ENCODE results near the gene MYMK. TPM values are rescaled to one million over a fixed set of nuclear protein-coding genes. Genes with fewer than 3 reads are reported as not detected.

Gene MYMK
- total and polyA plus RNA-seq, 2 of the 8 experiments (the other 6 are each of a cell fraction or from before 2014, with no cell fraction given), result not detected

- peaks cover 0 to 29% (median 21%) of the 10 kb centered on the region in 4 experiments; a peak in 6 of 7 replicates for H3K27me3 ChIP-seq (replicated peaks in 1 of 4; ENCODE audit: control insufficient read depth in 3 of 4, extremely low read depth in 1 of 4, insufficient read depth in 3 of 4, low read length in 3 of 4)
- no peak overlapping the region for H3K4me2 ChIP-seq (ENCODE audit: insufficient read depth in 1 of 2, low read depth in 2 of 2, low read length in 2 of 2)
- no peak overlapping the region for H2BK120ac ChIP-seq (replicated peaks; ENCODE audit: low read depth, low read length)
- peaks cover 2% of the 10 kb centered on the region; the same call in 1 of the 2 replicates for H3K23me2 ChIP-seq (ENCODE audit: low read depth, low read length)
- no peaks in the 10 kb centered on the region for H3K79me1 ChIP-seq (ENCODE audit: low read depth, low read length)
- H4K91ac ChIP-seq (replicated peaks; ENCODE audit: insufficient read length, low read length), result no peak overlapping the region
- CTCF ChIA-PET (ENCODE audit: partially characterized antibody), result interaction anchor here (1.0 to 4.6 kb wide), 12 partner anchors 9 to 207 kb away, joined by 3 to 19 read pairs (median 6); partner anchors contain the start of gene SARDH
- no peak overlapping the region for H3K56ac ChIP-seq (replicated peaks; ENCODE audit: insufficient read length, low read depth, low read length)
- H2BK12ac ChIP-seq (ENCODE audit: low read depth, low read length), result no peak overlapping the region
- H3K4ac ChIP-seq (replicated peaks; ENCODE audit: insufficient read length, low read depth, low read length), result no peak overlapping the region
- no peak overlapping the region for H2BK15ac ChIP-seq (ENCODE audit: low read length)
- no peak overlapping the region for H3K18ac ChIP-seq (ENCODE audit: extremely low read depth, low read length)
- no peaks in the 10 kb centered on the region for H3K36me3 ChIP-seq (ENCODE audit: control insufficient read depth in 2 of 4, insufficient read depth in 4 of 4, low read length in 3 of 4)
- H3K4me3 ChIP-seq (ENCODE audit: extremely low read depth in 1 of 4, insufficient read depth in 2 of 4, low read depth in 3 of 4, low read length in 4 of 4), result no peak overlapping the region
- H4K8ac ChIP-seq (ENCODE audit: extremely low read depth, insufficient read depth, low read length), result no peak overlapping the region
- no peak overlapping the region for H3K9ac ChIP-seq (replicated peaks in 1 of 4; ENCODE audit: extremely low read depth in 1 of 4, low read depth in 3 of 4, low read length in 3 of 4)
- no peak overlapping the region for H2BK5ac ChIP-seq (ENCODE audit: low read depth, low read length)
- no peak overlapping the region for H3K27ac ChIP-seq (ENCODE audit: low read depth, low read length)
- H3K23ac ChIP-seq (ENCODE audit: insufficient read length), result no peak overlapping the region
- no peak overlapping the region for H2AFZ ChIP-seq (ENCODE audit: low read length)
- H4K20me1 ChIP-seq (replicated peaks in 1 of 2; ENCODE audit: control insufficient read depth in 1 of 2, insufficient read depth in 2 of 2, low read length in 2 of 2), result no peaks in the 10 kb centered on the region
- no peak overlapping the region for H2AK5ac ChIP-seq (ENCODE audit: low read depth, low read length)
- H2BK20ac ChIP-seq (ENCODE audit: low read length), result no peak overlapping the region
- peaks cover 3 to 56% (median 39%) of the 10 kb centered on the region in 4 experiments for H3K4me1 ChIP-seq (replicated peaks in 1 of 4; ENCODE audit: control insufficient read depth in 3 of 4, insufficient read depth in 4 of 4, low read length in 3 of 4)
- no peak overlapping the region for H3K14ac ChIP-seq (ENCODE audit: insufficient read length)
- FAIRE-seq (no peak), DNase-seq (ENCODE audit: low read depth in 1 of 2, low spot score in 2 of 2) (no peak)
- POLR2A ChIA-PET (ENCODE audit: partially characterized antibody), result interaction anchor here (0.7 kb wide), 1 partner anchor 399 kb away, joined by 3 read pairs; no protein-coding TSS in a partner anchor
- no peaks in the 10 kb centered on the region for H3K9me3 ChIP-seq (ENCODE audit: insufficient read depth in 2 of 2, low read depth in 1 of 2, low read length in 1 of 2)
- H3K79me2 ChIP-seq (ENCODE audit: control insufficient read depth in 1 of 2, insufficient read depth in 2 of 2, low read length in 2 of 2), result no peaks in the 10 kb centered on the region
- H4K5ac ChIP-seq (ENCODE audit: insufficient read length, low read depth, low read length), result no peak overlapping the region
- WGBS, 2 experiments (ENCODE audit: extremely low coverage in 1 of 2, insufficient coverage in 1 of 2, insufficient read length in 1 of 2, insufficient replicate concordance in 2 of 2, low coverage in 1 of 2, low lambda C conversion rate in 2 of 2, missing lambda C conversion rate in 1 of 2), result 88% methylated on average over 9 of the region's 9 CpGs; no CpG with 5 or more reads in 1 of the 2 experiments
- TF ChIP-seq RXRA (IDR thresholded peaks at IDR 0.05; ENCODE audit: insufficient read depth, low read depth, low read length), result no peak
Measured at GRCh38 chr9:133531293-133531692, 6.5 kb upstream of the MYMK start.
